ENCODE results near the gene TSPAN18. TPM values are rescaled to one million over a fixed set of nuclear protein-coding genes. Genes with fewer than 3 reads are reported as not detected.

TSPAN18 gene
- total RNA-seq, 3 donors from 2014 or later, result 1.0 to 2.0 (median 1.8) TPM

GRCh38 chr11:44816761-44817160, 90.0 kb downstream of the TSPAN18 start:
- Histone ChIP-seq H3K9me3 (no peaks in the 10 kb centered on the region), H3K27me3 (no peaks in the 10 kb centered on the region), H3K36me3 (no peaks in the 10 kb centered on the region), H3K27ac (peak overlapping the region in 1 of 2 donors; percentile 5), H3K4me3 (no peak overlapping the region), H3K4me1 (peaks cover 0 to 5% of the 10 kb centered on the region in 2 donors)
- TF ChIP-seq POLR2A (IDR thresholded peaks at IDR 0.05) (no peak), CTCF (IDR thresholded peaks at IDR 0.05) (no peak), POLR2AphosphoS5 (IDR thresholded peaks at IDR 0.05) (no peak)
- no peak for DNase-seq (ENCODE audit: low spot score in 2 of 2)
- intact Hi-C loops (cut with DNase I; ENCODE audit: low total_unique reads), result no loop called here

GRCh38 chr11:44817207-44817949, 90.6 kb downstream of the TSPAN18 start:
- Histone ChIP-seq H3K4me3 (no peak overlapping the region), H3K36me3 (no peaks in the 10 kb centered on the region), H3K9me3 (no peaks in the 10 kb centered on the region), H3K27me3 (no peaks in the 10 kb centered on the region), H3K4me1 (peaks cover 0 to 5% of the 10 kb centered on the region in 2 donors), H3K27ac (peak overlapping the region in 1 of 2 donors; percentile 19)
- intact Hi-C loops (cut with DNase I; ENCODE audit: low total_unique reads), result no loop called here
- TF ChIP-seq CTCF (IDR thresholded peaks at IDR 0.05) (no peak), POLR2A (IDR thresholded peaks at IDR 0.05) (no peak), POLR2AphosphoS5 (IDR thresholded peaks at IDR 0.05) (no peak)
- no peak for DNase-seq (ENCODE audit: low spot score in 2 of 2)

GRCh38 chr11:44818110-44818509, 91.3 kb downstream of the TSPAN18 start:
- DNase-seq (ENCODE audit: low spot score in 2 of 2), result no peak
- Histone ChIP-seq H3K9me3 (peaks cover 2 to 6% of the 10 kb centered on the region in 2 donors), H3K4me1 (peaks cover 0 to 5% of the 10 kb centered on the region in 2 donors), H3K27me3 (no peaks in the 10 kb centered on the region), H3K4me3 (no peak overlapping the region), H3K27ac (no peak overlapping the region), H3K36me3 (no peaks in the 10 kb centered on the region)
- no peak for TF ChIP-seq POLR2AphosphoS5 (IDR thresholded peaks at IDR 0.05)
- TF ChIP-seq POLR2A (IDR thresholded peaks at IDR 0.05), result no peak
- no peak for TF ChIP-seq CTCF (IDR thresholded peaks at IDR 0.05)
- intact Hi-C loops (cut with DNase I; ENCODE audit: low total_unique reads), result no loop called here

- intact Hi-C loops (cut with DNase I; ENCODE audit: low total_unique reads), result no loop called here
- H3K27ac ChIP-seq, result no peak overlapping the region
- DNase-seq (ENCODE audit: low spot score in 2 of 2), result no peak
- TF ChIP-seq POLR2AphosphoS5 (IDR thresholded peaks at IDR 0.05), result no peak
- no peaks in the 10 kb centered on the region for H3K27me3 ChIP-seq
- peaks cover 4 to 8% of the 10 kb centered on the region in 2 donors for H3K9me3 ChIP-seq
- no peak overlapping the region for H3K4me3 ChIP-seq
- no peaks in the 10 kb centered on the region for H3K4me1 ChIP-seq
- no peaks in the 10 kb centered on the region for H3K36me3 ChIP-seq
These were observed 92.6 kb downstream of the TSPAN18 start for GRCh38 chr11:44819346-44819745.

- H3K27ac ChIP-seq, result no peak overlapping the region
- H3K4me1 ChIP-seq, result no peaks in the 10 kb centered on the region
- TF ChIP-seq POLR2A (IDR thresholded peaks at IDR 0.05) (no peak), CTCF (IDR thresholded peaks at IDR 0.05) (no peak), POLR2AphosphoS5 (IDR thresholded peaks at IDR 0.05) (no peak)
These were observed 95.6 kb downstream of the TSPAN18 start for GRCh38 chr11:44822369-44822768.

More at GRCh38 chr11:44822369-44822768, 95.6 kb downstream of the TSPAN18 start:
- intact Hi-C loops (cut with DNase I; ENCODE audit: low total_unique reads), result no loop called here
- Histone ChIP-seq H3K4me3 (no peak overlapping the region), H3K27me3 (no peaks in the 10 kb centered on the region), H3K36me3 (no peaks in the 10 kb centered on the region), H3K9me3 (peaks cover 4 to 8% of the 10 kb centered on the region in 2 donors)
- DNase-seq (ENCODE audit: low spot score in 2 of 2), result no peak

Data from breast epithelium (tissue), 4 donors.